ENCODE results near the gene CDK18. TPM values are rescaled to one million over a fixed set of nuclear protein-coding genes. Genes with fewer than 3 reads are reported as not detected.

CDK18 gene
- total and polyA plus RNA-seq, 2 of the 8 experiments (the other 6 are each of a cell fraction or from before 2014, with no cell fraction given) = 31.2 to 44.0 TPM

DNA sequence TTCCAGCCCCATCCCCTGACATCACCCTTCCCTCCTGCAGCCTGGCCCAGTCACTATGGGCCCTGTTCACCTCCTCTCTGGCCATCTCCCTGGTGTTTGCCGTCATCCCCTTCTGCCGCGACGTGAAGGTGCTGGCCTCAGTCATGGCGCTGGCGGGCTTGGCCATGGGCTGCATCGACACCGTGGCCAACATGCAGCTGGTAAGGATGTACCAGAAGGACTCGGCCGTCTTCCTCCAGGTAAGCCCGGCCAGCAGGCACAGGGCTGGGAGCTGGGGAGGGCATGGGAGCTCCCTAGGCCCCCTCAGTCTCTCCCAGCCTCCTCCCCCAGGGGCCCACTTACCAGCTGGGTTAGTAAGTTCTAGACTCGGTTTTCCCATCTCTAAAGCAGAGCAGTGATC, 75.2 kb downstream of the CDK18 start (continued):
- no peak for TF ChIP-seq TBP (IDR thresholded peaks at IDR 0.05; ENCODE audit: low read depth, low read length)
- no peak for TF ChIP-seq SP2 (IDR thresholded peaks at IDR 0.05; ENCODE audit: low read length)
- TF ChIP-seq CEBPB (IDR thresholded peaks at IDR 0.05; ENCODE audit: low read depth, low read length) = no peak
- no peak for TF ChIP-seq KDM1A (IDR thresholded peaks at IDR 0.05; ENCODE audit: borderline replicate concordance, low read length)
- TF ChIP-seq SP4 (IDR thresholded peaks at IDR 0.05; ENCODE audit: low read length) = no peak
- TF ChIP-seq, protein P1, sequence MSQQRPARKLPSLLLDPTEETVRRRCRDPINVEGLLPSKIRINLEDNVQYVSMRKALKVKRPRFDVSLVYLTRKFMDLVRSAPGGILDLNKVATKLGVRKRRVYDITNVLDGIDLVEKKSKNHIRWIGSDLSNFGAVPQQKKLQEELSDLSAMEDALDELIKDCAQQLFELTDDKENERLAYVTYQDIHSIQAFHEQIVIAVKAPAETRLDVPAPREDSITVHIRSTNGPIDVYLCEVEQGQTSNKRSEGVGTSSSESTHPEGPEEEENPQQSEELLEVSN (IDR thresholded peaks at IDR 0.05) = no peak
